ENCODE results near the gene SKA2.
"Not testable (repeated sequence)": the region's sequence is repeated elsewhere in the genome, so short reads cannot be mapped to it uniquely, and the experiment has no call there.

The SKA2 gene

GRCh38 chr17:59154721-59155438 lies at the start of gene SKA2:
TSS of gene SKA2 (minus strand) at chr17:59155186. CDS start at chr17:59155163, 23 bp downstream.
- peak; percentile 99 for DNase-seq (ENCODE audit: low read depth)

GRCh38 chr17:59202320-59202719 lies 47.3 kb upstream of the SKA2 start:
- no peak for DNase-seq (ENCODE audit: low read depth)

GRCh38 chr17:59199398-59199797 lies 44.4 kb upstream of the SKA2 start:
- DNase-seq (ENCODE audit: low read depth) = no peak

- DNase-seq (ENCODE audit: low read depth) = no peak
Observed at GRCh38 chr17:59193336-59193862, 38.4 kb upstream of the SKA2 start.

- no peak for DNase-seq (ENCODE audit: low read depth)
Observed at GRCh38 chr17:59190806-59191205, 35.8 kb upstream of the SKA2 start.

- DNase-seq (ENCODE audit: low read depth) = no peak
Observed at GRCh38 chr17:59186850-59187249, 31.9 kb upstream of the SKA2 start.

GRCh38 chr17:59185997-59186396 lies 31.0 kb upstream of the SKA2 start:
- no peak for DNase-seq (ENCODE audit: low read depth)

GRCh38 chr17:59181481-59181880 lies 26.5 kb upstream of the SKA2 start:
- DNase-seq (ENCODE audit: low read depth) = no peak

- DNase-seq (ENCODE audit: low read depth) = no peak
Observed at GRCh38 chr17:59180626-59181025, 25.6 kb upstream of the SKA2 start.

GRCh38 chr17:59179601-59180000 lies 24.6 kb upstream of the SKA2 start:
- DNase-seq (ENCODE audit: low read depth) = not testable (repeated sequence)

- no peak for DNase-seq (ENCODE audit: low read depth)
Observed at GRCh38 chr17:59178266-59178985, 23.4 kb upstream of the SKA2 start.

GRCh38 chr17:59175076-59175475 lies 20.1 kb upstream of the SKA2 start:
- DNase-seq (ENCODE audit: low read depth) = no peak

GRCh38 chr17:59174671-59175070 lies 19.7 kb upstream of the SKA2 start:
- no peak for DNase-seq (ENCODE audit: low read depth)

- DNase-seq (ENCODE audit: low read depth) = no peak
Observed at GRCh38 chr17:59172436-59173004, 17.5 kb upstream of the SKA2 start.

GRCh38 chr17:59167571-59168001 lies 12.6 kb upstream of the SKA2 start:
- DNase-seq (ENCODE audit: low read depth) = no peak

GRCh38 chr17:59165933-59166342 lies 11.0 kb upstream of the SKA2 start:
- DNase-seq (ENCODE audit: low read depth) = no peak

- DNase-seq (ENCODE audit: low read depth) = no peak
Observed at GRCh38 chr17:59161477-59161876, 6.5 kb upstream of the SKA2 start.

- no peak for DNase-seq (ENCODE audit: low read depth)
Observed at GRCh38 chr17:59160157-59161025, 5.4 kb upstream of the SKA2 start.

- peak; percentile 98 for DNase-seq (ENCODE audit: low read depth)
Observed at GRCh38 chr17:59155439-59156177, 622 bp upstream of the SKA2 start, which contains the start of gene PRR11. TSS of gene PRR11 (plus strand) at chr17:59155746. CDS start at chr17:59169753, 14,007 bp downstream.

- peak; percentile 59 for DNase-seq (ENCODE audit: low read depth)
Observed at GRCh38 chr17:59154292-59154720, 680 bp downstream of the SKA2 start.

- DNase-seq (ENCODE audit: low read depth) = no peak
Observed at GRCh38 chr17:59152925-59153324, 2.1 kb downstream of the SKA2 start.

Measured in HS-27A (cell line).